Measurements from ENCODE around the gene GK. TPM values are rescaled to one million over a fixed set of nuclear protein-coding genes. Genes with fewer than 3 reads are reported as not detected.
A peak's percentile ranks its signal among the peaks of the same experiment; 100 is the strongest.

GK gene
- total RNA-seq, 1 donor from 2014 or later, result 12.3 TPM

DNA sequence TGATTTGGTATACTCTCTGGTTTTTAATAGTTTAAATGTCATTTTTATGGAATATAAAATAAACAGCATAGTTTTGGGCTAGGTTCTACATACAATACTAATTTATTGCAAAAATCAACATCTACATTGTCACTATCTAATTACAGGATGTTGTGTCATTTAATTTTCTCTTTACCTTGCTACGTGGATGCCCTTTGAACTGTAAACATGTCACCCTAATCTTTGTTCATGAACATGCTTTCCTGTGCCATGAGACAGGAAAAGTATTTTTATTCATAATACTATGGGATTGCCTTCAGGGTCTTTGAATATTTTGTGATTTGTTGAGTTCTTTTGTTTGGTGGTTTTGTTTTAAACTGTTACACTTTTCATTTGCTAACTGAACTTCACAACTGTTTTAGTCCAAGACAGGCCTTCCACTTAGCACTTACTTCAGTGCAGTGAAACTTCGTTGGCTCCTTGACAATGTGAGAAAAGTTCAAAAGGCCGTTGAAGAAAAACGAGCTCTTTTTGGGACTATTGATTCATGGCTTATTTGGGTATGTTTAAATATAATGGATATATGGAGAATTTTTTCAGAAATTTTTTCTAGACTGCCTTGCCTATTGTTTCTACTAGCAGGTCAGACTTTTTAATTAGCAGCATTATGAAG, 40.9 kb downstream of the GK start:
- peaks cover 9% of the 10 kb centered on the region for H3K36me3 ChIP-seq
- H3K4me3 ChIP-seq, result no peak overlapping the region
- no peaks in the 10 kb centered on the region for H3K4me1 ChIP-seq
- DNase-seq, result no peak
- TF ChIP-seq, protein P1, sequence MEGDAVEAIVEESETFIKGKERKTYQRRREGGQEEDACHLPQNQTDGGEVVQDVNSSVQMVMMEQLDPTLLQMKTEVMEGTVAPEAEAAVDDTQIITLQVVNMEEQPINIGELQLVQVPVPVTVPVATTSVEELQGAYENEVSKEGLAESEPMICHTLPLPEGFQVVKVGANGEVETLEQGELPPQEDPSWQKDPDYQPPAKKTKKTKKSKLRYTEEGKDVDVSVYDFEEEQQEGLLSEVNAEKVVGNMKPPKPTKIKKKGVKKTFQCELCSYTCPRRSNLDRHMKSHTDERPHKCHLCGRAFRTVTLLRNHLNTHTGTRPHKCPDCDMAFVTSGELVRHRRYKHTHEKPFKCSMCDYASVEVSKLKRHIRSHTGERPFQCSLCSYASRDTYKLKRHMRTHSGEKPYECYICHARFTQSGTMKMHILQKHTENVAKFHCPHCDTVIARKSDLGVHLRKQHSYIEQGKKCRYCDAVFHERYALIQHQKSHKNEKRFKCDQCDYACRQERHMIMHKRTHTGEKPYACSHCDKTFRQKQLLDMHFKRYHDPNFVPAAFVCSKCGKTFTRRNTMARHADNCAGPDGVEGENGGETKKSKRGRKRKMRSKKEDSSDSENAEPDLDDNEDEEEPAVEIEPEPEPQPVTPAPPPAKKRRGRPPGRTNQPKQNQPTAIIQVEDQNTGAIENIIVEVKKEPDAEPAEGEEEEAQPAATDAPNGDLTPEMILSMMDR (IDR thresholded peaks at IDR 0.05; ENCODE audit: borderline replicate concordance), result no peak
- no peaks in the 10 kb centered on the region for H3K27me3 ChIP-seq (ENCODE audit: low read depth)
- intact Hi-C loops (cut with micrococcal nuclease), result no loop called here
- H3K9me3 ChIP-seq (replicated peaks), result no peaks in the 10 kb centered on the region
- no peak overlapping the region for H3K27ac ChIP-seq (replicated peaks)

DNA sequence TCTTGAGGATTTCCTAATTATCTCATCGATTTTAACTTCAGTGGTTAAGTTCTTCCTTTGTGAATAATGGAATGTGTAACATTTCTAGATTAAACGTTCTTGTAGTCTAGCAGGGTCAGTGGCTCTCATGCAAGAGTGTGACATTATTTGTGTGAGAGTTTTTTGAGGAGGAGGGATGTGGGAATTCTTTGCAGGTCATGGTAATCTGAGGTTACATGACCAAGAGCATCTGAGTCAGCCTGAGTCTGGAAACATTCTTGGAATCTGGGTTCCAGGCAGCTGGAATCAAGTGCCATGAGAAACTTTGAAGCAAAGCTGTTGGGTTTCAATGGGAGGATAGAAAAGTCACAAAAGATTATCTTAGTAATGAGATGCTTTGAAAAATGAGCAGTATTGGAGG, 49.5 kb downstream of the GK start:
- Histone ChIP-seq H3K27me3 (ENCODE audit: low read depth) (no peaks in the 10 kb centered on the region), H3K27ac (replicated peaks) (no peak overlapping the region), H3K4me3 (no peak overlapping the region), H3K4me1 (no peaks in the 10 kb centered on the region), H3K9me3 (replicated peaks) (no peaks in the 10 kb centered on the region), H3K36me3 (no peaks in the 10 kb centered on the region)
- TF ChIP-seq, protein P1 (IDR thresholded peaks at IDR 0.05; ENCODE audit: borderline replicate concordance), result no peak
- intact Hi-C loops (cut with micrococcal nuclease), result no loop called here
- DNase-seq, result no peak

DNA sequence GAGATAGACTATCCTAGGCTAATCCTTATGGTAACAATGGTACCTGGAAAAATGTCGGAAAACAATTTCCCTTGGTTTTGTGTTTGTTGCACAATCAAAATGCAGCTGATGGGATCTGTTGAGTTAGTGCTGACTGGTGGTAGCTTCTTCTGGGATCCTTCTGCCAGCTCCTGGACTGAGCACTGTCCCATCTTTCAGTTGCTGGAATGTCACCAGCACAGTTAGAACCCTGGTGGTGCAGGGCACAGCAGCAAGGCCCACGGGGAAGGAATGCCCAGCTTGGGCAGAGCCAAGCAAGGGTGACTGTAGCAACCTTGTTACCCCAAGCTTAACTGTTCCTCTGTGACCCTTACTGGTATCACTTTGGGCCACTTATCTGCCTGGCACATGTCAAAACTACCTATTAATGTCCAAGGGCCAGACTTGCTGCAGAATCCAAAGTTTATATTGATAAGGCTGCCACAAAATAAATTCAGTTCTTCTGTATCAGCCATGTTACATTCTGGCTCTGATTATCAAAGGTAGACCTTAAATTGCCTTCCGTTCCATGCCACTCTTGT, 53.1 kb downstream of the GK start:
- Histone ChIP-seq H3K4me1 (no peaks in the 10 kb centered on the region), H3K27ac (replicated peaks) (no peak overlapping the region), H3K27me3 (ENCODE audit: low read depth) (no peaks in the 10 kb centered on the region), H3K4me3 (no peak overlapping the region), H3K36me3 (peaks cover 4% of the 10 kb centered on the region), H3K9me3 (replicated peaks) (no peaks in the 10 kb centered on the region)
- TF ChIP-seq, protein P1 (IDR thresholded peaks at IDR 0.05; ENCODE audit: borderline replicate concordance), result no peak
- no peak for DNase-seq
- intact Hi-C loops (cut with micrococcal nuclease), result no loop called here

DNA sequence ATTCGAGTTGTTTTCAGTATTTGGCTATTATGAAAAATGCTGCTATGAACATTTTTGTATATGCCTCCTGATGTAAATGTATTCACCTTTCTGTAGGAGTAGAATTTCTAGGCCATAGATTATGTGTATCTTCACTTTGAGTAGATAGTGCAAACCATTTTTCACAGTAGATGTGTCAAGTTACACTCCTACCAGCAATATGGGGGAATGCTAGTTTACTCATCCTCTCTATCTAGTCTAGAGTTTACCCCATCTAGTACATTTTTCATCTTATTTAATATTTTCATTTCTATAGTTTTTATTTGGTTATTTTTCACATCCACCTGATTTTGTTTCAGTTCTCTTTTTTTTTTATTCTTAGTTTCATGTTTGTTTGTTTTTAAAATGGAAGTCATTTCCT, 59.0 kb downstream of the GK start:
- Histone ChIP-seq H3K27me3 (ENCODE audit: low read depth) (no peaks in the 10 kb centered on the region), H3K36me3 (peaks cover 4% of the 10 kb centered on the region), H3K4me3 (no peak overlapping the region), H3K4me1 (no peaks in the 10 kb centered on the region), H3K27ac (replicated peaks) (no peak overlapping the region), H3K9me3 (replicated peaks) (no peaks in the 10 kb centered on the region)
- TF ChIP-seq, protein P1 (IDR thresholded peaks at IDR 0.05; ENCODE audit: borderline replicate concordance), result no peak
- intact Hi-C loops (cut with micrococcal nuclease), result loop anchor here (10.0 kb wide), 1 partner anchor 137 kb away; the partner anchor contains the start of gene TASL
- DNase-seq, result no peak

- TF ChIP-seq, protein P1 (IDR thresholded peaks at IDR 0.05; ENCODE audit: borderline replicate concordance), result peak; percentile 59
- no peaks in the 10 kb centered on the region for H3K4me1 ChIP-seq
- no peak overlapping the region for H3K4me3 ChIP-seq
- peak; percentile 18 for DNase-seq
- H3K36me3 ChIP-seq, result peaks cover 4% of the 10 kb centered on the region
- no peaks in the 10 kb centered on the region for H3K27me3 ChIP-seq (ENCODE audit: low read depth)
- no peak overlapping the region for H3K27ac ChIP-seq (replicated peaks)
- no peaks in the 10 kb centered on the region for H3K9me3 ChIP-seq (replicated peaks)
- intact Hi-C loops (cut with micrococcal nuclease), result loop anchor here (10.0 kb wide), 1 partner anchor 138 kb away; the partner anchor contains the start of gene TASL
Measured at GRCh38 chrX:30713061-30713525, 59.9 kb downstream of the GK start.
